Colonic mucosa (tissue), 4 donors: ENCODE data around the gene OR7A10. TPM values are rescaled to one million over a fixed set of nuclear protein-coding genes. Genes with fewer than 3 reads are reported as not detected.

Experiments used
- DNase-seq: peaks from one replicate; pipeline ENCODE4 v3.0.0-alpha.2; 2020
- H3K27ac ChIP-seq: fragments of 200-600 bp; one replicate; pipeline ENCODE4 v1.8.0; 2021
- H3K27me3 ChIP-seq: fragments of 200-600 bp; one replicate; pipeline ENCODE4 v1.8.0; 2021
- H3K36me3 ChIP-seq: fragments of 200-600 bp; one replicate; pipeline ENCODE4 v1.8.0; 2021
- H3K4me1 ChIP-seq: fragments of 200-600 bp; one replicate; pipeline ENCODE4 v1.8.0; 2021; ENCODE audit warnings: mild to moderate bottlenecking
- H3K4me3 ChIP-seq: fragments of 200-600 bp; one replicate; pipeline ENCODE4 v1.8.0; 2021
- H3K9ac ChIP-seq, 2 donors: one replicate each; pipeline ENCODE4 v1.7.0; 2013; ENCODE audit warnings: control low read depth in 2 of 2, low read depth in 2 of 2, low read length in 2 of 2
- H3K9me3 ChIP-seq: fragments of 200-600 bp; one replicate; pipeline ENCODE4 v1.8.0; 2021
- intact Hi-C: fragments of 100-400 bp; cut with DNase I; formaldehyde crosslinking; loops from one replicate; pipeline ENCODE4 v1.14.1; 2022
- total RNA-seq, 2 donors: library from RNA; stranded (reverse); fragmentation: NEBNext Ultra II Directional in 1 of 2; extraction: Animal tissue kit (Norgen Biotek cat#: 25700) in 1 of 2; gene quantifications; one replicate each; pipeline ENCODE4 v1.2.1, GENCODE V29; 2021
- TF ChIP-seq, protein P1 (sequence below): fragments of 200-600 bp; IDR thresholded peaks from one replicate; pipeline ENCODE4 v1.8.0; 2022; ENCODE audit warnings: antibody characterized with exemption, mild to moderate bottlenecking
- donor health status: healthy.
- donor health status: DM: no; HTN: no; CAD: no.
- donor health status: DM: no; HTN: no; CAD: no.

The OR7A10 gene
- not detected for total RNA-seq

DNA sequence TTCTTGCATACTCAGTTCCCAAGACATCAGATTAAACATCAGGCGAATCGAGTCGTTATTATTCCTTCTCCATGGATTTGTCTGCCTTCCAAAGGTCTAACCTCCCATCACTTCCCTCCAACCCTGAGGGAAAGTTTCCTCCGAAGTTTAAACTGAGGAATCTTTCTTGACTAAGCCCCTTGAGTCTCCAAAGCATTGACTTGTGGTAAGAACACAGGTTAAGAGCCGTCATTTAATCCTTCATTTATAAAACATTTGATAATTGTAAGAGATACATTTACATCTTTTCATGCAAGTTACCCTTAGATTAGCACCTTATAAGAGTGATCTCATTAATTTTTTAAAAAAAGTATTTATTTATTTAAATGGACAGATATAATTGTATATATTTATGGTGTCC lies at the start of gene OR7A10:
Gene OR7A10, minus strand, starts transcription at position 101 of the 400 bp plus-strand sequence. CDS start 7,045 bp downstream, outside the sequence.
- Histone ChIP-seq H3K4me3 (no peak within 1 kb of the TSS), H3K4me1 (no peaks in the 10 kb centered on the region), H3K9ac (no peak within 1 kb of the TSS), H3K9me3 (no peaks in the 10 kb centered on the region), H3K27me3 (no peaks in the 10 kb centered on the region), H3K27ac (no peak within 1 kb of the TSS), H3K36me3 (no peaks in the 10 kb centered on the region)
- DNase-seq, result no peak
- intact Hi-C loops, result no loop called here
- TF ChIP-seq, protein P1, sequence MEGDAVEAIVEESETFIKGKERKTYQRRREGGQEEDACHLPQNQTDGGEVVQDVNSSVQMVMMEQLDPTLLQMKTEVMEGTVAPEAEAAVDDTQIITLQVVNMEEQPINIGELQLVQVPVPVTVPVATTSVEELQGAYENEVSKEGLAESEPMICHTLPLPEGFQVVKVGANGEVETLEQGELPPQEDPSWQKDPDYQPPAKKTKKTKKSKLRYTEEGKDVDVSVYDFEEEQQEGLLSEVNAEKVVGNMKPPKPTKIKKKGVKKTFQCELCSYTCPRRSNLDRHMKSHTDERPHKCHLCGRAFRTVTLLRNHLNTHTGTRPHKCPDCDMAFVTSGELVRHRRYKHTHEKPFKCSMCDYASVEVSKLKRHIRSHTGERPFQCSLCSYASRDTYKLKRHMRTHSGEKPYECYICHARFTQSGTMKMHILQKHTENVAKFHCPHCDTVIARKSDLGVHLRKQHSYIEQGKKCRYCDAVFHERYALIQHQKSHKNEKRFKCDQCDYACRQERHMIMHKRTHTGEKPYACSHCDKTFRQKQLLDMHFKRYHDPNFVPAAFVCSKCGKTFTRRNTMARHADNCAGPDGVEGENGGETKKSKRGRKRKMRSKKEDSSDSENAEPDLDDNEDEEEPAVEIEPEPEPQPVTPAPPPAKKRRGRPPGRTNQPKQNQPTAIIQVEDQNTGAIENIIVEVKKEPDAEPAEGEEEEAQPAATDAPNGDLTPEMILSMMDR, result no peak

DNA sequence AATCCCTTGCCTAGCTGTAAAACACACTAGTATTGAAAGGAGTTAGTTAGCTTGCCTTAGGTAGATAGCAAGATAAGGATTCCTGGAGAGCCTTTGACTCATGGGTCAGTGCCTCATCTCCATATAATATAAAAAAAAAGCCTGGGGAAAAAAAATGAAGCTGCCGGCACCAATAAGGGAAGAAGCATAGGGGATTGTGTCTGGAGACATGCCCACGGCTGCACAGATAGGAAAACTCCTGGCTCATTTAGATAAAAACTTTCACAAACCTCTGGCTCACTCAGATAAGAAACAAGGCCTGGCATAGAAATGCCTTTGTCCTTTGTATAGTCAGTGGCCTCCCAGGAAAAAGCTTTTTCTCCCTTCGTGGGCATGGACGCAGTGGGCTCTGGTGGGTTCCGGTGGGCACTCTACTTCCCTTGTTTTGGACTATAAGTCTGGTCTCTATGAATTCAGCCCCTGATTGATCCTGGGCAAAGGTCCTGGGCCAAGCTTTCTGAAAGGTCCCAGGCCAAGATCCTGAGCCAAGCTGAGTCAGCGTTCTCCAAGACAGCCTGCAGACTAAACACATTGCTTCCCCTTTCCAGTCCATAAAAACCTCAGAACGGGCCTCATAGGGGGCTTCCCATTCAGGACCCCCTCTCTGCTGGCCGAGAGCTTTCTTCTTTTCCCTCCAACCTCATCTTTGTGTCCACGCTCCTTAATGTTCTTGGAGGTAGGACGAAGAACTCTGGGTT lies 42.1 kb upstream of the OR7A10 start:
- Histone ChIP-seq H3K9ac (no peak overlapping the region), H3K27me3 (no peaks in the 10 kb centered on the region), H3K27ac (no peak overlapping the region), H3K4me1 (no peaks in the 10 kb centered on the region), H3K4me3 (no peak overlapping the region), H3K9me3 (no peaks in the 10 kb centered on the region), H3K36me3 (no peaks in the 10 kb centered on the region)
- TF ChIP-seq, protein P1, result no peak
- DNase-seq, result no peak
- intact Hi-C loops, result no loop called here

DNA sequence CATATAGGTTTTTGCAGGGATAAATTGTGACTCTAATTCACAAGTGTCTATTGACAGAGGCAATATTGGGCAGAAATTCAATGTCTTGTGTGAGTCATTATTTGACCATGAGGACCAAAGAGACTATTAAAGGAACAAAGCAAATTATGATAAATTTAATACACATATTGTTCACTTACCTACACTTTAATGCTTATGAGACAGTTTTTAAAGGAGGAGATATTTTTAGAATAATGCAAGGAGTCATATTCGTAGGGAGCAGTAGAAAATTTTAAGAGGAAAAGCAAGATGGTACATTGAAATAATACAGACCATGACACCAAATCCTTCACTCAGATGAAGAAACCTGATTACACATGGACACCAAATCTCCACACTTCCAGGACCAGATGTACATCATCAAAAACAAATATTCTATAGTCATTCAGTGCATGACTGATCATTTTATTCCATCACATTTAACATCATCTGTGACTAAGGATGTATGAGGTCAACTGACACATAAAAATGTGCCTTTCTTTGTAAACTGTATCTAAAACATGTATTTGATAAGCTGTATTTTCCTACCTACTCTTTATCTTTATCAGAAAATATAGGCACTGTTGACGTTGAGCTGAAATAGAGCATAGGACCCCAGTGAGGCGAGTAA lies 41.4 kb upstream of the OR7A10 start:
- no peaks in the 10 kb centered on the region for H3K36me3 ChIP-seq
- intact Hi-C loops, result loop anchor here (5.0 kb wide), 1 partner anchor 318 kb away; the partner anchor contains the start of gene NDUFB7
- no peak overlapping the region for H3K4me3 ChIP-seq

DNA sequence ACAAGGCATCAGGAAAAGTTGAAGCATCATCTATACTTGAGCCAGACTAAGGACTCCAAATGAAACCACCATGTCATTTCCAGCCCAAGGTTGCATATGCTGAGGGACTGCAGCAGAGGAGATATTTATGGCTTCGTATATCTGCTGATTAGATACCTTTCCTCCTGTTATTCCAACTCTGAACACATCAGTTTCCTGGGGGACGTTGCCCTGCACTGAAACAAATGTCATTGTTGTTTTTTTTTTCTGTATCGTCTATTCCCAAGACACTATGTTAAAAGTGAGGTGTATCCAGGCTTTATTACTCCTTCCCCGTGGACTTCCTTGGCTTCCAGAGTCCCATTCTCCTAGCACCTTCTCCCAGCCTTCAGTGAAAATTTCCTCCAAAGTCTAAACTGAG lies 37.3 kb upstream of the OR7A10 start, which contains the start of gene OR7A17:
Gene OR7A17, minus strand, starts transcription at position 101 of the 400 bp plus-strand sequence. CDS start 4,777 bp downstream, outside the sequence.
- intact Hi-C loops, result loop anchor here (5.0 kb wide), 1 partner anchor 314 kb away; the partner anchor contains the start of gene NDUFB7
- no peaks in the 10 kb centered on the region for H3K9me3 ChIP-seq
- no peak for DNase-seq
- H3K9ac ChIP-seq, result no peak within 1 kb of the TSS
- TF ChIP-seq, protein P1, result no peak
- H3K27ac ChIP-seq, result no peak within 1 kb of the TSS
- H3K36me3 ChIP-seq, result no peaks in the 10 kb centered on the region
- no peak within 1 kb of the TSS for H3K4me3 ChIP-seq
- H3K4me1 ChIP-seq, result no peaks in the 10 kb centered on the region
- H3K27me3 ChIP-seq, result no peaks in the 10 kb centered on the region

More for the DNA sequence above, 41.4 kb upstream of the OR7A10 start:
- Histone ChIP-seq H3K9me3 (no peaks in the 10 kb centered on the region), H3K4me1 (no peaks in the 10 kb centered on the region), H3K27me3 (no peaks in the 10 kb centered on the region), H3K27ac (no peak overlapping the region), H3K9ac (no peak overlapping the region)
- TF ChIP-seq, protein P1, result no peak
- no peak for DNase-seq

DNA sequence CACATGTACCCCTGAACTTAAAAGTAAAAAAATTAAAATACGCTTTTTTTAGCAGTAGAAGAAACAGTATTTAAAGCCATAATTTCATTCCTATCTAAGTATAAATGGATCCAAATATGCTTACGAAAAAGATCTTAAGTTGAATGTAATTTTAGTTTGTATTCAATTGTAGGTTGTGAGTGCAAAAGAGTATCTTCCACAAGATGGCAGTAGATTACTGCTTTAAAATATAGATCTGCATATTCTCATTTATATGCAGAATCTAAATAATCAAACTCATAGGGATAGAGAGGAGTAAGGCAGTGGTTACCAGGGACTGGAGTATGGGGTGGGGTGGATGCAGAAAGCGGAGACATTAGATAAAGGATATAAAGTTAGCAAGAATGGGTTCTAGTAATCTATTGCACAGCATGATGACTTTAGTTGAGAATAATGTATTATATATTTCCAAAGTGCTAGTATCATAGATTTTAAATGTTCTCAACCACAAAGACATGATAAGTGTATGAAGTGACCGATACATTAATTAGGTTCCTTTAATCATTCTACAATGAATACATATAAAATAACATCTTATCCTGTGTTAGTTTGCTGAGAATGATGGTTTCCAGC lies 23.0 kb upstream of the OR7A10 start:
- H3K27ac ChIP-seq, result no peak overlapping the region
- no peaks in the 10 kb centered on the region for H3K9me3 ChIP-seq
- no peak for DNase-seq
- H3K4me1 ChIP-seq, result no peaks in the 10 kb centered on the region
- TF ChIP-seq, protein P1, result peak; percentile 17
- H3K27me3 ChIP-seq, result no peaks in the 10 kb centered on the region
- intact Hi-C loops, result no loop called here
- H3K9ac ChIP-seq, result no peak overlapping the region
- no peak overlapping the region for H3K4me3 ChIP-seq
- H3K36me3 ChIP-seq, result no peaks in the 10 kb centered on the region
